CD4-positive, alpha-beta memory T cell (primary cell): ENCODE measurements around the gene CAMK2A. TPM values are rescaled to one million over a fixed set of nuclear protein-coding genes. Genes with fewer than 3 reads are reported as not detected.

Experiments
- CTCF ChIA-PET: fragments of 350-600 bp; sonication (Branson Sonifier 250); formaldehyde crosslinking; loops from one replicate; lab custom pipeline; 2021; ENCODE audit warnings: inconsistent platforms; ENCODE audit not compliant: partially characterized antibody; lab: Charles Lee
- POLR2A ChIA-PET: fragments of 350-600 bp; sonication (Branson Sonifier 250); formaldehyde crosslinking; loops from one replicate; lab custom pipeline; 2021; ENCODE audit not compliant: partially characterized antibody; lab: Charles Lee
- DNase-seq, 5 donors: peaks; one replicate each; pipeline versions ENCODE4 v3.0.0 to v3.0.0-alpha.2; 2020 to 2022; ENCODE audit warnings: mixed read lengths in 1 of 5
- H3K27ac ChIP-seq: one replicate; pipeline ENCODE4 v1.7.0; 2013; ENCODE audit warnings: low read depth, low read length
- H3K27me3 ChIP-seq: 2 replicates; pipeline ENCODE4 v1.7.0; 2013; ENCODE audit warnings: mild to moderate bottlenecking, low read length, moderate library complexity; ENCODE audit not compliant: insufficient read depth
- H3K36me3 ChIP-seq: 2 replicates; pipeline ENCODE4 v1.7.0; 2013; ENCODE audit warnings: mild to moderate bottlenecking, low read length, moderate library complexity; ENCODE audit not compliant: insufficient read depth
- H3K4me1 ChIP-seq: 2 replicates; pipeline ENCODE4 v1.7.0; 2013; ENCODE audit warnings: mild to moderate bottlenecking, low read length, moderate library complexity; ENCODE audit not compliant: insufficient read depth
- H3K4me3 ChIP-seq, 2 donors: one replicate each; pipeline ENCODE4 v1.7.0; 2013; ENCODE audit warnings: low read length in 2 of 2, mild to moderate bottlenecking in 1 of 2
- H3K9me3 ChIP-seq, 2 donors: one replicate each; pipeline ENCODE4 v1.7.0; 2013; ENCODE audit warnings: low read length in 2 of 2, control low read depth in 1 of 2; ENCODE audit not compliant: control insufficient read depth in 1 of 2
- H3K27ac Mint-ChIP-seq, 7 donors: one replicate each; pipeline ENCODE4 v1.8.0; 2020 to 2021; ENCODE audit warnings: mixed read lengths in 7 of 7, mild to moderate bottlenecking in 6 of 7, inconsistent platforms in 3 of 7, moderate library complexity in 3 of 7
- H3K27me3 Mint-ChIP-seq, 2 donors: one replicate each; pipeline ENCODE4 v1.8.0; 2020 to 2021; ENCODE audit warnings: mixed read lengths in 2 of 2
- H3K36me3 Mint-ChIP-seq, 2 donors: one replicate each; pipeline ENCODE4 v1.8.0; 2020 to 2021; ENCODE audit warnings: mixed read lengths in 2 of 2, inconsistent platforms in 1 of 2, mild to moderate bottlenecking in 1 of 2
- H3K4me1 Mint-ChIP-seq, 4 donors: one replicate each; pipeline ENCODE4 v1.8.0; 2020 to 2021; ENCODE audit warnings: mixed read lengths in 4 of 4, mild to moderate bottlenecking in 1 of 4
- H3K4me3 Mint-ChIP-seq, 8 donors: one replicate each; pipeline ENCODE4 v1.8.0; 2020 to 2021; ENCODE audit warnings: mixed read lengths in 8 of 8, mild to moderate bottlenecking in 7 of 8, moderate library complexity in 6 of 8, inconsistent platforms in 3 of 8
- H3K9me3 Mint-ChIP-seq, 8 donors: one replicate each; pipeline ENCODE4 v1.8.0; 2020 to 2021; ENCODE audit warnings: mixed read lengths in 8 of 8, mild to moderate bottlenecking in 5 of 8, inconsistent platforms in 3 of 8, moderate library complexity in 1 of 8
- intact Hi-C: fragments of 100-400 bp; cut with micrococcal nuclease; formaldehyde crosslinking; loops from one replicate; pipeline ENCODE4 v1.15.1; 2023
- polyA plus RNA-seq, 2 donors: library from polyadenylated mRNA; unstranded; fragments of 300-500 nt; fragmentation: Illumina TruSeq; gene quantifications; one replicate each; pipeline ENCODE4 v1.2.3, GENCODE V29; 2021
- total RNA-seq, 2 experiments: library from RNA; stranded (reverse); gene quantifications; one replicate each; pipeline ENCODE4 v1.2.3, GENCODE V29; 2021

CAMK2A gene
- total and polyA plus RNA-seq, 4 experiments from 2014 or later: not detected

GRCh38 chr5:150293091-150293941 lies 3.7 kb upstream of the CAMK2A start:
- Mint-ChIP-seq H3K27me3 (peaks cover 2 to 4% of the 10 kb centered on the region in 2 donors), H3K27ac (no peak overlapping the region), H3K4me1 (no peaks in the 10 kb centered on the region), H3K4me3 (no peak overlapping the region), H3K36me3 (no peaks in the 10 kb centered on the region), H3K9me3 (peaks cover 0 to 1% (median 0%) of the 10 kb centered on the region in 8 donors)
- no peaks in the 10 kb centered on the region for H3K27me3 ChIP-seq
- no peak overlapping the region for H3K4me3 ChIP-seq
- H3K36me3 ChIP-seq: no peaks in the 10 kb centered on the region
- ChIA-PET POLR2A (no interaction called here), CTCF (no interaction called here)
- H3K4me1 ChIP-seq: no peaks in the 10 kb centered on the region
- H3K27ac ChIP-seq: no peak overlapping the region
- H3K9me3 ChIP-seq: no peaks in the 10 kb centered on the region
- intact Hi-C loops: no loop called here
- no peak for DNase-seq

- CTCF ChIA-PET: no interaction called here
- Mint-ChIP-seq H3K4me1 (peaks cover 0 to 2% (median 0%) of the 10 kb centered on the region in 4 donors), H3K9me3 (peaks cover 0 to 1% (median 0%) of the 10 kb centered on the region in 8 donors), H3K36me3 (no peaks in the 10 kb centered on the region), H3K27ac (no peak overlapping the region), H3K4me3 (no peak overlapping the region), H3K27me3 (peaks cover 2 to 4% of the 10 kb centered on the region in 2 donors)
- DNase-seq: no peak
- Histone ChIP-seq H3K9me3 (no peaks in the 10 kb centered on the region), H3K27me3 (no peaks in the 10 kb centered on the region), H3K36me3 (no peaks in the 10 kb centered on the region), H3K27ac (no peak overlapping the region), H3K4me1 (no peaks in the 10 kb centered on the region), H3K4me3 (no peak overlapping the region)
- intact Hi-C loops: no loop called here
- POLR2A ChIA-PET: no interaction called here
Observed at GRCh38 chr5:150291388-150292385, 2.1 kb upstream of the CAMK2A start.

- Histone ChIP-seq H3K4me3 (no peak overlapping the region), H3K27me3 (no peaks in the 10 kb centered on the region), H3K27ac (no peak overlapping the region), H3K36me3 (no peaks in the 10 kb centered on the region), H3K9me3 (no peaks in the 10 kb centered on the region), H3K4me1 (no peaks in the 10 kb centered on the region)
- POLR2A ChIA-PET: no interaction called here
- H3K27me3 Mint-ChIP-seq: peaks cover 2 to 4% of the 10 kb centered on the region in 2 donors
- H3K4me1 Mint-ChIP-seq: peaks cover 0 to 2% (median 0%) of the 10 kb centered on the region in 4 donors
- H3K4me3 Mint-ChIP-seq: no peak overlapping the region
- CTCF ChIA-PET: no interaction called here
- DNase-seq: no peak
- no peaks in the 10 kb centered on the region for H3K9me3 Mint-ChIP-seq
- no peaks in the 10 kb centered on the region for H3K36me3 Mint-ChIP-seq
- peak overlapping the region in 1 of 7 donors; percentile 5 for H3K27ac Mint-ChIP-seq
- intact Hi-C loops: no loop called here
Observed at GRCh38 chr5:150288791-150289190, 782 bp downstream of the CAMK2A start.

- no peaks in the 10 kb centered on the region for H3K36me3 ChIP-seq
- ChIA-PET POLR2A (no interaction called here), CTCF (no interaction called here)
- no peak for DNase-seq
- peaks cover 0 to 2% (median 0%) of the 10 kb centered on the region in 4 donors for H3K4me1 Mint-ChIP-seq
- H3K27ac ChIP-seq: no peak overlapping the region
- intact Hi-C loops: no loop called here
- H3K4me1 ChIP-seq: no peaks in the 10 kb centered on the region
- H3K4me3 ChIP-seq: no peak overlapping the region
- peak overlapping the region in 1 of 7 donors; percentile 5 for H3K27ac Mint-ChIP-seq
- no peaks in the 10 kb centered on the region for H3K36me3 Mint-ChIP-seq
- H3K9me3 ChIP-seq: no peaks in the 10 kb centered on the region
- H3K4me3 Mint-ChIP-seq: no peak overlapping the region
- H3K27me3 Mint-ChIP-seq: peaks cover 2 to 4% of the 10 kb centered on the region in 2 donors
- no peaks in the 10 kb centered on the region for H3K9me3 Mint-ChIP-seq
- H3K27me3 ChIP-seq: no peaks in the 10 kb centered on the region
Observed at GRCh38 chr5:150288361-150288760, 1.2 kb downstream of the CAMK2A start.

GRCh38 chr5:150286820-150287219 lies 2.8 kb downstream of the CAMK2A start:
- no peaks in the 10 kb centered on the region for H3K27me3 ChIP-seq
- H3K9me3 Mint-ChIP-seq: no peaks in the 10 kb centered on the region

GRCh38 chr5:150285114-150285513 lies 4.5 kb downstream of the CAMK2A start:
- intact Hi-C loops: no loop called here
- H3K36me3 Mint-ChIP-seq: no peaks in the 10 kb centered on the region
- H3K4me3 Mint-ChIP-seq: no peak overlapping the region
- H3K27ac Mint-ChIP-seq: no peak overlapping the region
- H3K9me3 Mint-ChIP-seq: no peaks in the 10 kb centered on the region
- ChIA-PET POLR2A (no interaction called here), CTCF (no interaction called here)
- no peak overlapping the region for H3K27ac ChIP-seq
- DNase-seq: no peak
- H3K9me3 ChIP-seq: no peaks in the 10 kb centered on the region
- peaks cover 0 to 2% (median 0%) of the 10 kb centered on the region in 4 donors for H3K4me1 Mint-ChIP-seq
- no peaks in the 10 kb centered on the region for H3K4me1 ChIP-seq
- no peaks in the 10 kb centered on the region for H3K36me3 ChIP-seq
- H3K4me3 ChIP-seq: no peak overlapping the region
- H3K27me3 Mint-ChIP-seq: peaks cover 2 to 4% of the 10 kb centered on the region in 2 donors
- no peaks in the 10 kb centered on the region for H3K27me3 ChIP-seq

More at GRCh38 chr5:150286820-150287219, 2.8 kb downstream of the CAMK2A start:
- H3K4me1 Mint-ChIP-seq: peaks cover 0 to 2% (median 0%) of the 10 kb centered on the region in 4 donors
- intact Hi-C loops: no loop called here
- ChIA-PET POLR2A (no interaction called here), CTCF (no interaction called here)
- DNase-seq: no peak
- H3K27me3 Mint-ChIP-seq: peaks cover under 1 to 2% of the 10 kb centered on the region in 2 donors
- no peak overlapping the region for H3K4me3 Mint-ChIP-seq
- no peaks in the 10 kb centered on the region for H3K36me3 Mint-ChIP-seq
- Histone ChIP-seq H3K36me3 (no peaks in the 10 kb centered on the region), H3K4me3 (no peak overlapping the region), H3K4me1 (no peaks in the 10 kb centered on the region), H3K9me3 (no peaks in the 10 kb centered on the region), H3K27ac (no peak overlapping the region)
- H3K27ac Mint-ChIP-seq: no peak overlapping the region

GRCh38 chr5:150284311-150284710 lies 5.3 kb downstream of the CAMK2A start:
- intact Hi-C loops: no loop called here
- POLR2A ChIA-PET: no interaction called here

More at GRCh38 chr5:150284311-150284710, 5.3 kb downstream of the CAMK2A start:
- Mint-ChIP-seq H3K9me3 (no peaks in the 10 kb centered on the region), H3K27ac (no peak overlapping the region), H3K4me3 (no peak overlapping the region), H3K36me3 (no peaks in the 10 kb centered on the region), H3K4me1 (peaks cover 0 to 2% (median 0%) of the 10 kb centered on the region in 4 donors), H3K27me3 (peaks cover 2 to 6% of the 10 kb centered on the region in 2 donors)
- Histone ChIP-seq H3K27me3 (no peaks in the 10 kb centered on the region), H3K27ac (no peak overlapping the region), H3K4me1 (no peaks in the 10 kb centered on the region), H3K36me3 (no peaks in the 10 kb centered on the region), H3K9me3 (no peaks in the 10 kb centered on the region), H3K4me3 (no peak overlapping the region)
- no peak for DNase-seq
- CTCF ChIA-PET: interaction anchor here (1.4 kb wide), 1 partner anchor 38 kb away, joined by 3 read pairs; no protein-coding TSS in a partner anchor
